Islet precursor cell (in vitro differentiated cells): ENCODE measurements around the gene MDP1.

ENCODE experiments used
- DNase-seq: peaks from one replicate; pipeline ENCODE4 v3.0.0-alpha.2; 2018

MDP1 gene

DNA sequence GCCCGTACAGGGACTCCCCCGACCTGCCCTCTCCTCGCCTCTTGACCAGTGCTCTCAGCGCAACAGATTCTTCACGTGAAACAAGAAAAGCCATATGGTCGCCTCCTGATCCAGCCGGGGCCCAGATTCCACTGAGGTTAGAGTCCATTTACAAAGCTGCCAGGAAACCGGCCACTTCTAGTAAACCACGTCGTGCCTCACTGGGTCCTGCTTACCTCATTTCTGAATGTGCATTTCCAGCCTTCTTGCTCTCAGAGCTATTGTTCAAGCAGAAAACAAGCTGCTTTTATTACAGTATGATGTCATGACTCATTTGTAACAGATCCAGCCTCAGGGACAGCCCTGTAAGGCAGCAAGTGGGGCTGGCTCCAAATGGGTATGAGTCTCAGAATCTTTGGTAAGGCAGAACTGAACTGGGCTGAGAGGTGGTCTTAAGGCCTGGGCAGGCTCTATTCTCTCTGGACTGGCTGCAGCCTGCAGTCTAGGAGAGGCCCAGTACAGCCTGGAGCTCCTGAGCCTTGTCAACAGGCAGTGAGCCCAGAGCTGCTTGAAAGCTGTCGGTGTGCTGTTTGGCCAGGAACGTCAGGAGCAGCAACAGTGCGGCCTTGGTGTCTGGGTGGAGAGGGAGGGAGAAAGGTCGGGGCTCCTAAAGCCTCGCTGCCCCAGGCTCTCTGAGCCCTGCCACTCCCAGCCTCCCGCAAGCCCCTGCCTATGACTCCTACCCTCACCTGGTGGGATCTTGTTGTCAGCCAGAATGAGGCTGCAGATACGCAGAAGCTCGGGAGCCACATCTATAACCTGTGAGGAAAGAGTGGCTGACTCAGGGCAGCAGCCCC is 35.7 kb downstream of the MDP1 start:
- DNase-seq: peak; percentile 58

DNA sequence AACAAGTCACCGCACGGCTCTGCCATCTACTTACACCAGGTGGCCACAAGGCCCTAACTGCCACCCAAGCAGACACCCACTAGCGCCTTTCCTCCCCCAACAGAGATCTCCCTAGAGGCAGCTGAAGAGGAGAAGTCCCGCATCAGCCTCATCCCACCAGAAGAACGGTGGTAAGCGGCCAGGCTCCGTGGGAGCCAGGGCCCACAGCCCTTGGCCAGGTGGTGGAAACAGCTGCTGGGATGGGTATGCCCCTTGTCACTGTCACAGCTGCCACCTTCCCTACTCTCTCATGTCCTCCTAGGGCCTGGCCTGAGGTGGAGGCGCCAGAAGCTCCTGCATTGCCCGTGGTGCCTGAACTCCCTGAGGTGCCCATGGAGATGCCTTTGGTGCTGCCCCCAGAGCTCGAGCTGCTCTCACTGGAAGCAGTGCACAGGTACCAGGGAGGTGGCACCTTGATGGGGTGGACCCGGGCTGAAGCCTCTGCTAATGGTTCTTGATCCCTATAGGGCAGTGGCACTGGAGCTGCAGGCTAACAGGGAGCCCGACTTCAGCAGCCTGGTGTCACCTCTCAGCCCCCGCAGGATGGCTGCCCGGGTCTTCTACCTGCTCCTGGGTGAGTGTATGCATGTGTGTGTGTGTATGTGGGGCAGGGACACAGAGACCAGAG is 36.4 kb downstream of the MDP1 start:
- DNase-seq: no peak

DNA sequence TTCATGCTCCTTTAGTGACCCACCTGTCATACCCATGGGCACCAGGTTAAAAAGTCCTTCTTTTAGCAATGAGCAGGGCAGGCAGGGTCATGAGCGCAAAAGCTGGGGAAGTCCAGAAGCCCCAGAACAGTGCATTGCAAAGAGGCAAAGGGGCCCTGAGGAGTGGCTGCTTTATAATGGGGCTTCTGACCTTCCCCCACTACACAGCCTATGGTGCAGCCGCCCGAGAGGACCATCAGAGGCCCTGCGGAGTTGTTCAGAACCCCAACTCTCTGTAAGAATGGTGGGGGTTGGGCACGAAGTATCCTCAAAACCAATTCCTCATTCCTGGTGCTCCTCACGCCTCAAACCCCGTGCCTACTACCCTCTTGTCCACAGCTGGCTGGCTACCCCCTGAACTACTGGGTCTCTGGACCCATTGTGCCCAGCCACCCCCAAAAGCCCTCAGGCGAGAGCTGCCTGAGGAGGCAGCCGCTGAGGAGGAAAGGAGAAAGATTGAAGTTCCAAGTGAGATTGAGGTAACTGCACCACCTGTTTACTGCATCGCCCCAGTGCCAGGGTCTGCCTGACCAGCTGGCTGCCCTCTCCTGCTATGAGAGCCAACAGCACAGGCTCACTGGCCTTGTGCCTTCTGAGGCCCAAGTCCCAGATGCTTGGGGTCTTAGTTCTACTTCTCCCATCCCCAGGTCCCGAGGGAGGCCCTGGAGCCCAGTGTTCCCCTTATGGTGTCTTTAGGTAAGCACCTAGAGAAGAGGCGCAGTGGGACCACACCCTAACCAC is 37.3 kb downstream of the MDP1 start:
- no peak for DNase-seq

DNA sequence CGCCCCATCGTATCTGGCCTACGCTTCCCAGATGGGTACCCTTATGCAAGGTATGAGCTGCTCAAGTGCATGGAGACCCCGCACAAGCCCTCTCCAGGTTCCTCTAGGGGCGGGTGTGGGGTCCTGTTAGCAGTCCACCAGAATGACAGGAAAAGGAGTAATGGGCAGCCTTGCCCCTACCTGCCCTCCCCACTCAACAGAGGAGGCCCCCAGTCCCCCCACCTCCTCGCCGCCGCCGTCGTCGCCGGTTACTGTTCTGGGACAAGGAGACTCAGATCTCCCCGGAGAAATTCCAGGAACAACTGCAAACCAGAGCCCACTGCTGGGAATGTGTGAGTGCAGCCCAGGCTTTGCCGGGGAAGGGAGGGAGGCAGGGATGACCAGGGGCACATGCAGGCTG is 38.0 kb downstream of the MDP1 start:
- no peak for DNase-seq

DNA sequence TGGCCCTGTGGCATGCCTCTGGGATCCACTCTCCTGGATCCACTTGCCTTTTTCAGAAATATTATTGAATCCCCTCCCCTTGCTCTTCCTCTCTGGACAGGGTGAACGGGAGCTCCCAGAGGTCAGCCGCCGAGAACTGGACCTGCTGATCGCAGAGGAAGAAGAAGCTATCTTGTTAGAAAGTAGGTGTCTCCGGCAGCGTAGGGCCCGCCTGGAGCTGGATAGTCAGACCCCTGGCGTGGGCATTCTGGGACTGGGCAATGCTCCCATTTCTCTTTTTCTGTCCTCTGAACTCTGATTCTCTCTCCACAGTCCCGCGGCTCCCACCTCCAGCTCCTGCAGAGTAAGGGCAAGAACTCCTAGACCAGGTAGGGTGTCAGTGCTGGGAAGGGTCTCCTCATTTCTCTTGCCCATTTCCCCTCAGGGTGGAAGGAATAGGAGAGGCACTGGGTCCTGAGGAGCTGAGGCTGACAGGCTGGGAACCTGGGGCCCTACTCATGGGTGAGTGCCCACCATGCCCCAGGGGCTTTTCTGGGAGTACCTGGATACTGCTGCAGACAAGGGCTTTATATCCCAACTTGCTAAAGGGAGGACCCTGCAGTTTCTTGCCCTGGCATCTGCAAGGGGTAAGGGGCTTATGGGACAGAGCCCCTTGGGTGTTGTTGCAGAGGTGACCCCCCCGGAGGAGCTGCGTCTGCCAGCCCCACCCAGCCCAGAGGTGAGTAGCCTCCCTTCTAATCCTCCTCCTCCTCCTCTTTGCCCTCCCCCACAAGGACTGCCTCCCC is 38.6 kb downstream of the MDP1 start:
- DNase-seq: no peak

DNA sequence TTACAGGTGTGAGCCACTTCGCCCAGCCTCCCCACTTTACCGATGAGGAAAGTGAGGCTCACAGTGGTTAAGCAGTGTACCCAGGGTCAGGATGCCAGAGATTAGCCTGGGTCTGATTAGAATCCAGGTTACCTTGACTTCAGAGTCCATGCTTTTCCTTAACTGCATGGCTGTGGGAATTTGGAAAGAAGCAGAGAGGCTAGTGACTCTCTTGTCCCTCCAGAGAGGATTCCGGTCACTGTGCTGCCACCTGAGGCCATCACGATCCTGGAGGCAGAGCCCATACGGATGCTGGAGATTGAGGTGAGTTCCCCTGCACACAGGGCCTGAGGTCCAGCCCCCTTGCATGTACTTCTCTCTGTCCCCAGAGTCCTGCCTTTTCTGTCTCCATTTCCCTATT is 39.3 kb downstream of the MDP1 start:
- DNase-seq: no peak

DNA sequence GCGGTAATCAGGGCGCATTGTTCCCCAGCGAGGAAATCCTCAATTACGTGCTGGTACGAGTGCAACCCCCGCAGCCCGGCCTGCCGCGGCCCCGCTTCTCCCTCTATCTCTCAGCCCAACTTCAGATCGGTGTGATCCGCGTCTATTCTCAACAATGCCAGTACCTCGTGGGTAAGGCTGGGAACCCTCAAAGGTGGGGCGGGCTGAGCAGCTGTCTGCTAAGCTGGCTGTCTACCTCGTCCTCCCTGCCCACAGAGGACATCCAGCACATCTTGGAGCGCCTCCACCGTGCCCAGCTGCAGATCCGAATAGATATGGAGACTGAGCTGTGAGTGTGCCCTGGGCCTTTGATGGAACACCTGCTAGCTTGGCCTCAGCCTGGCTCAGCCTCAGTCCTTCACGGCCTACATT is 43.0 kb downstream of the MDP1 start:
- no peak for DNase-seq

DNA sequence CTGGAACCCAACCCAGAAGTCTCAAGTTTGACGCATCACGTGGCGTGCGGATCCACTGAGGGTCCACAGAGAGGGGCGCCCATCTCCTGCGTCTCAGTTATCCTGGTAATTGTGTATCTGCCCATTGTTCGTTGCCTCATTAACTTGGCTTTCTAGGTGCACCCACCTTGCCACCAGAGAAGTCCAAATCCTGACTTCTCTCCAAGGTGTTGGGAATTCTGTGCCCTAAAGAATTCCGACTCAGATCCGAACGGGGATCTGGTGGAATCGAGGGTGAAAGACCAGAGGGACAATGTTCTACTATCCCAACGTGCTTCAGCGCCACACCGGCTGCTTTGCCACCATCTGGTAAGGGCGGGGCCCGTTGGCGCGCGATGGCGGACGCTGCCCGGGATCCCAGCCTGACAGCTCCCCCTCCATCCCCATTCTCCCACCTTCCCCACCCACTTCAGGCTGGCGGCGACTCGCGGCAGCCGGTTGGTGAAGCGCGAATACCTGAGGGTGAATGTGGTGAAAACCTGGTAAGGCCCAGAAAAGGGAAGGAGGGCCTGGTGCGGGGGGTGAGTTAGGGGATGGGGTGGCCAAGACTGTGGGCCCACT is 43.5 kb downstream of the MDP1 start:
- no peak for DNase-seq

DNA sequence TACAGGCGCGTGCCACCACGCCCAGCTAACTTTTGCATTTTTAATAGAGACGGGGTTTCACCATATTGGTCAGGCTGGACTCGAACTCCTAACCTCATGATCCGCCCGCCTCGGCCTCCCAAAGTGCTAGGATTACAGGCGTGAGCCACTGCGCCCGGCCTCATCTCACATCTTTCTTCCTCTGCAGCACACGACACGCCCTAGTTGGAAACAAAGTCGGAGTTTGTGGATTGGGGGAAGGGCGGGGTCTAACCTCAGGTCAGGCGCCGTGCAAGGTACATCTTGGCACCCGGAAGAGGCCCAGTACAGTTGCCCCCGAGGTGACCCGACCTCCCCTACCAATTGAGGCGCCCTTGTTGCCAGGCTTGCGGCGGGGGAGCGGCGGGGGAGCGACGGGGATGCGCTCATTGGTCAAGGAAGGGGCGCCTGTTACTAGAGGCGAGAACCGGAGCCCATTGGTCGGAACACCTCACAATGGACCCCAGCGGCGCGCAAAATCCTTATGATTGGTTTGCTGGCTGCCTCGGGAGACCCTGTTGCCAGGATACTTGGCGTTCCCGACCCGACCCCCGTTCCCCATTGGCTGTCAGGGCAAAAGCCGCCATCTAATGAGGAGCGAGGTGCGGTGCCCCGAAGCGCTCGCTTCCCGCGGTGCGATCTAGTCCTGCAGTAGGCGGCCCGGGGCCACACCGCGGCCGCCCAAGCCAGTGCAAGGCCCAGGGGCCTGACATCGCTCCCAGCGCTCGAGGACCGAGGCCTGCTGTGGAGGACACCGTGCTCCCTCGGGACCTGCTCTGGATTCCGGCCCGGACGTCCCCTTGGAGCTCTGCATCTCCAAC is 44.2 kb downstream of the MDP1 start, which contains the start of gene REC8:
Gene REC8 (plus strand): TSS at position 659 of the 839 bp plus-strand sequence. CDS start 473 bp downstream, outside the sequence.
- peak; percentile 98 for DNase-seq

DNA sequence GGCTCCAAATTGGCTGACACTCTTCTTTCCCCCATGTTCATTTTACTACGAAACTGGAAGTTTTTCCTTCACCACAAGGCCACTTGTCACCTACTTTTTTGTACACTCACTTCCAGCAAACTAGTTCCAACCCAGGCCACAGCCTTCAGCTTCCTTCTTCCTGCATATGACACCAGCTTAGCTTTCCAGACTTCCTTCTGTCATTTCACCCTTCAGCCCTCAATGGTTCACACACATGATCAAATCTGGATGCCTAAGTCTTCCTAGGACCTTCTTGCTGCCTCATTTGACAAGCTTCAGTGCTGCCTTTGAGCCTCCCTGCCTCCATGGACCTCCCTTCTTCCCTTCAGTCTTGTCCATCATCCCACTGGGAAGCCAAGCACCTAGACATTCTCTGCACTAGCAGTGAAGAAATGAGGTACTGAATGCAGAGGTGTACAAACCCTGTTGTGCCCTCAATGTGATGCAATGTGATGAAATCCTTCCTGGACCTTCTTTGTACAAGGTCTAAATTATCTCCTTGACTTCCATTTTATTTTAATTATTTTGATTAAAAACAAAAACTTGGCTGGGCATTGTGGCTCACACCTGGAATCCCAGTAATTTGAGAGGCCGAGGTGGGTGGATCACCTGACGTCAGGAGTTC is 48.3 kb downstream of the MDP1 start:
- no peak for DNase-seq

DNA sequence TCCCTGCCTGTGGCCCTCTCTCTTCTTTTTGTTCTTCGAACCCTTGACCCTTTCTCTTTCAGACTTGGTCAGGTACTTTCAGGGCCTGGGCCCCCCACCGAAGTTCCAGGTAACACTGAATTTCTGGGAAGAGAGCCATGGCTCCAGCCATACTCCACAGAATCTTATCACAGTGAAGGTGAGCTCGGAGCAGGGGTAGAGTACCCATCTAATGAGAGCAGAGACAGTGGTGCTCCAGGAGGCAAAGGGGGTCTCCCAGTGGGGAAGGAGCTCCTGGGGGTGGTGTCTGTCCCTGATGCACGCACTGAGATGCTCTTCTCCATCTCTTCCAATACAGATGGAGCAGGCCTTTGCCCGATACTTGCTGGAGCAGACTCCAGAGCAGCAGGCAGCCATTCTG is 50.1 kb downstream of the MDP1 start:
- no peak for DNase-seq

DNA sequence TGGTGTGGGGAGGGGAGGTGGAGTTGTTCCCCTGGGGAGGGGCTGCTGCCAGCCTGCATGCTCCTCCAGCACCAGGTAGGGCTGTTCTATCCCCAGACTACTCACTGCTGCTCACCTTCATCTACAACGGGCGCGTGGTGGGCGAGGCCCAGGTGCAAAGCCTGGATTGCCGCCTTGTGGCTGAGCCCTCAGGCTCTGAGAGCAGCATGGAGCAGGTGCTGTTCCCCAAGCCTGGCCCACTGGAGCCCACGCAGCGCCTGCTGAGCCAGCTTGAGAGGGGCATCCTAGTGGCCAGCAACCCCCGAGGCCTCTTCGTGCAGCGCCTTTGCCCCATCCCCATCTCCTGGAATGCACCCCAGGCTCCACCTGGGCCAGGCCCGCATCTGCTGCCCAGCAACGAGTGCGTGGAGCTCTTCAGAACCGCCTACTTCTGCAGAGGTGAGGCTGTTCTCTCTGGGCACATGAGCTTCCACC is 51.3 kb downstream of the MDP1 start:
- DNase-seq: no peak
